ENCODE data around the gene NLGN4Y.

- TF ChIP-seq POGZ (CRISPR knock-in tag; IDR thresholded peaks at IDR 0.05) (no peak), ZBTB44 (CRISPR knock-in tag; IDR thresholded peaks at IDR 0.05) (no peak)
Observed at GRCh38 chrY:14644157-14644952, 120.0 kb downstream of the NLGN4Y start.

Measured in HepG2 (cell line).